Right lobe of liver (tissue), 6 donors: ENCODE data around the gene HSD17B13. TPM values are rescaled to one million over a fixed set of nuclear protein-coding genes. Genes with fewer than 3 reads are reported as not detected.

Source experiments
- ATAC-seq, 4 donors: fragments of 200-7000 bp; cut with Tn5 transposase; one replicate each; pipeline ENCODE4 v1.9.1; 2020; ENCODE audit warnings: mild to moderate bottlenecking in 4 of 4, moderate library complexity in 4 of 4
- DNase-seq, 3 donors: peaks; one replicate each; pipeline ENCODE4 v3.0.0-alpha.2; 2020
- H3K27ac ChIP-seq, 3 donors: fragments of 200-600 bp; one replicate each; pipeline ENCODE4 v1.8.0; 2022
- H3K27me3 ChIP-seq, 2 donors: fragments of 200-600 bp; one replicate each; pipeline ENCODE4 v1.8.0; 2022
- H3K36me3 ChIP-seq, 4 donors: fragments of 200-600 bp; sonication (generic) in 1 of 4; one replicate each; pipeline versions ENCODE4 v1.5.1 to v1.8.0; 2017 to 2022; ENCODE audit warnings: control low read depth in 1 of 4
- H3K4me1 ChIP-seq, 4 donors: fragments of 200-600 bp; sonication (generic) in 1 of 4; one replicate each; pipeline versions ENCODE4 v1.5.1 to v1.8.0; 2017 to 2022; ENCODE audit warnings: control low read depth in 1 of 4
- H3K4me3 ChIP-seq, 3 donors: fragments of 200-600 bp; one replicate each; pipeline ENCODE4 v1.8.0; 2022
- H3K9me3 ChIP-seq, 4 donors: fragments of 200-600 bp; sonication (generic) in 1 of 4; one replicate each; pipeline versions ENCODE4 v1.5.1 to v1.8.0; 2017 to 2022; ENCODE audit warnings: control low read depth in 1 of 4
- POLR2A ChIP-seq: fragments of 450-650 bp; IDR thresholded peaks from one replicate; pipeline ENCODE4 v1.6.1; 2017; ENCODE audit warnings: antibody characterized with exemption, mild to moderate bottlenecking
- WGBS: methylation state at CpG from one replicate; pipeline ENCODE4 v1.1.6; 2018; ENCODE audit warnings: low coverage, low lambda C conversion rate; ENCODE audit not compliant: insufficient coverage; ENCODE audit errors: missing lambda C conversion rate; 5-methylcytosine and 5-hydroxymethylcytosine counted together
- intact Hi-C, 2 donors: fragments of 100-400 bp; cut with DNase I; formaldehyde crosslinking; loops; one replicate each; pipeline versions ENCODE4 v1.11.2 to v1.14.1; 2022
- total RNA-seq, 6 experiments: library from RNA; depleted of rRNA in 2 of 6; stranded (reverse); fragments of >200 nt in 2 of 6; fragmentation: NEBNext Ultra II Directional in 3 of 6; extraction: Animal tissue kit (Norgen Biotek cat#: 25700) in 3 of 6; gene quantifications; one replicate each; pipeline versions ENCODE4 v1.1.0 to v1.2.4, GENCODE V29; 2016 to 2023
- TF ChIP-seq, protein P1 (sequence below), 4 donors: fragments of 200-600 bp in 3 of 4; fragments of 450-650 bp in 1 of 4; IDR thresholded peaks; one replicate each; pipeline versions ENCODE4 v1.5.1 to v1.8.0; 2016 to 2022; ENCODE audit warnings: antibody characterized with exemption in 4 of 4, mild to moderate bottlenecking in 2 of 4
- donor health status: DM: no; HTN: yes; CAD: no.
- donor health status: DM: no; HTN: no; CAD: no.
- donor health status: DM: no; HTN: no; CAD: no.
- donor health status: DM: no; HTN: yes; CAD: no.
- donor health status: DM: no; HTN: yes; CAD: no.

The HSD17B13 gene
- total RNA-seq, 6 experiments from 2014 or later, result 27.1 to 181 (median 65.3) TPM

- Histone ChIP-seq H3K27ac (no peak overlapping the region), H3K9me3 (no peaks in the 10 kb centered on the region), H3K4me1 (peaks cover 0 to 16% (median 4%) of the 10 kb centered on the region in 4 donors), H3K27me3 (no peaks in the 10 kb centered on the region), H3K4me3 (no peak overlapping the region), H3K36me3 (peaks cover 0 to 78% (median 20%) of the 10 kb centered on the region in 4 donors)
- intact Hi-C loops, result loop anchor here in 1 of 2 donors (10.0 kb wide), 1 partner anchor 101 kb away; no protein-coding TSS in a partner anchor
- WGBS, result 97% methylated on average over 2 of the region's 2 CpGs
- no peak for DNase-seq
- no peak for ATAC-seq
- TF ChIP-seq, protein P1, sequence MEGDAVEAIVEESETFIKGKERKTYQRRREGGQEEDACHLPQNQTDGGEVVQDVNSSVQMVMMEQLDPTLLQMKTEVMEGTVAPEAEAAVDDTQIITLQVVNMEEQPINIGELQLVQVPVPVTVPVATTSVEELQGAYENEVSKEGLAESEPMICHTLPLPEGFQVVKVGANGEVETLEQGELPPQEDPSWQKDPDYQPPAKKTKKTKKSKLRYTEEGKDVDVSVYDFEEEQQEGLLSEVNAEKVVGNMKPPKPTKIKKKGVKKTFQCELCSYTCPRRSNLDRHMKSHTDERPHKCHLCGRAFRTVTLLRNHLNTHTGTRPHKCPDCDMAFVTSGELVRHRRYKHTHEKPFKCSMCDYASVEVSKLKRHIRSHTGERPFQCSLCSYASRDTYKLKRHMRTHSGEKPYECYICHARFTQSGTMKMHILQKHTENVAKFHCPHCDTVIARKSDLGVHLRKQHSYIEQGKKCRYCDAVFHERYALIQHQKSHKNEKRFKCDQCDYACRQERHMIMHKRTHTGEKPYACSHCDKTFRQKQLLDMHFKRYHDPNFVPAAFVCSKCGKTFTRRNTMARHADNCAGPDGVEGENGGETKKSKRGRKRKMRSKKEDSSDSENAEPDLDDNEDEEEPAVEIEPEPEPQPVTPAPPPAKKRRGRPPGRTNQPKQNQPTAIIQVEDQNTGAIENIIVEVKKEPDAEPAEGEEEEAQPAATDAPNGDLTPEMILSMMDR (IDR thresholded peaks at IDR 0.05), result no peak
- no peak for TF ChIP-seq POLR2A
These were observed 40.9 kb upstream of the HSD17B13 start for GRCh38 chr4:87363552-87363951.

- WGBS, result 55% methylated on average over 7 of the region's 7 CpGs
- DNase-seq, result no peak
- Histone ChIP-seq H3K36me3 (peaks cover 0 to 73% (median 12%) of the 10 kb centered on the region in 4 donors), H3K4me1 (peaks cover 0 to 28% (median 4%) of the 10 kb centered on the region in 4 donors), H3K4me3 (no peak overlapping the region), H3K9me3 (no peaks in the 10 kb centered on the region), H3K27ac (peak overlapping the region in 2 of 3 donors; percentile 12 to 48), H3K27me3 (no peaks in the 10 kb centered on the region)
- no peak for TF ChIP-seq POLR2A
- TF ChIP-seq, protein P1 (IDR thresholded peaks at IDR 0.05), result no peak
- intact Hi-C loops, result loop anchor here in 1 of 2 donors (10.0 kb wide), 1 partner anchor 104 kb away; no protein-coding TSS in a partner anchor
- peak; percentile 80 to 91 (median 81) for ATAC-seq
These were observed 37.8 kb upstream of the HSD17B13 start for GRCh38 chr4:87360338-87360935.

- no peak for ATAC-seq
- Histone ChIP-seq H3K27ac (peak overlapping the region in 1 of 3 donors; percentile 48), H3K27me3 (no peaks in the 10 kb centered on the region), H3K4me1 (peaks cover 0 to 28% (median 4%) of the 10 kb centered on the region in 4 donors), H3K36me3 (peaks cover 0 to 69% (median 8%) of the 10 kb centered on the region in 4 donors), H3K9me3 (no peaks in the 10 kb centered on the region), H3K4me3 (no peak overlapping the region)
- TF ChIP-seq POLR2A, result no peak
- TF ChIP-seq, protein P1 (IDR thresholded peaks at IDR 0.05), result no peak
- DNase-seq, result no peak
- intact Hi-C loops, result no loop called here
- WGBS, result 93% methylated on average over 4 of the region's 4 CpGs
These were observed 36.6 kb upstream of the HSD17B13 start for GRCh38 chr4:87359258-87359657.

- Histone ChIP-seq H3K9me3 (no peaks in the 10 kb centered on the region), H3K27ac (peak overlapping the region; percentile 1 to 36 (median 4)), H3K27me3 (no peaks in the 10 kb centered on the region), H3K4me1 (peaks cover 0 to 28% (median 4%) of the 10 kb centered on the region in 4 donors), H3K36me3 (peaks cover 0 to 62% (median 3%) of the 10 kb centered on the region in 4 donors), H3K4me3 (no peak overlapping the region)
- DNase-seq, result no peak
- intact Hi-C loops, result no loop called here
- ATAC-seq, result peak; percentile 13 to 84 (median 31)
- TF ChIP-seq, protein P1 (IDR thresholded peaks at IDR 0.05), result no peak
- no peak for TF ChIP-seq POLR2A
- 37% methylated on average over 2 of the region's 2 CpGs for WGBS
These were observed 34.3 kb upstream of the HSD17B13 start for GRCh38 chr4:87356832-87357526.
